Progenitor cell of endocrine pancreas (in vitro differentiated cells): ENCODE measurements around the gene GRID2. TPM values are rescaled to one million over a fixed set of nuclear protein-coding genes. Genes with fewer than 3 reads are reported as not detected.
"Not testable (repeated sequence)": the region's sequence is repeated elsewhere in the genome, so short reads cannot be mapped to it uniquely, and the experiment has no call there.

Experiments
- DNase-seq: peaks from one replicate; pipeline ENCODE4 v3.0.0; 2021; ENCODE audit warnings: low spot score; ENCODE audit not compliant: unreplicated experiment
- H3K27ac Mint-ChIP-seq: 2 replicates; pipeline ENCODE4 v1.8.0; 2021; ENCODE audit warnings: mild to moderate bottlenecking, moderate library complexity, mixed read lengths
- H3K27me3 Mint-ChIP-seq: 2 replicates; pipeline ENCODE4 v1.8.0; 2021; ENCODE audit warnings: mixed read lengths
- H3K36me3 Mint-ChIP-seq: 2 replicates; pipeline ENCODE4 v1.8.0; 2022; ENCODE audit warnings: mixed read lengths; ENCODE audit not compliant: insufficient read depth
- H3K4me1 Mint-ChIP-seq: 2 replicates; pipeline ENCODE4 v1.8.0; 2021; ENCODE audit warnings: low read depth, mixed read lengths
- H3K4me3 Mint-ChIP-seq: 2 replicates; pipeline ENCODE4 v1.8.0; 2021; ENCODE audit warnings: low read depth, mild to moderate bottlenecking, moderate library complexity, mixed read lengths
- H3K9me3 Mint-ChIP-seq: 2 replicates; pipeline ENCODE4 v1.8.0; 2021; ENCODE audit warnings: low read depth, mixed read lengths
- CTCF ChIP-seq: fragments of 200-600 bp; sonication (generic); IDR thresholded peaks from one replicate; pipeline ENCODE4 v1.5.0; 2021; ENCODE audit warnings: antibody characterized with exemption, mild to moderate bottlenecking; ENCODE audit not compliant: unreplicated experiment
- total RNA-seq: library from RNA; stranded (reverse); gene quantifications from 2 replicates; pipeline ENCODE4 v1.2.1, GENCODE V29; 2021

Gene GRID2
- total RNA-seq, 1 donor from 2014 or later = 0.69 TPM

GRCh38 chr4:93342738-93343137 lies 1039.0 kb downstream of the GRID2 start:
- no peaks in the 10 kb centered on the region for H3K36me3 Mint-ChIP-seq
- no peak for TF ChIP-seq CTCF
- no peaks in the 10 kb centered on the region for H3K4me1 Mint-ChIP-seq
- no peak for DNase-seq
- H3K9me3 Mint-ChIP-seq = no peaks in the 10 kb centered on the region
- H3K4me3 Mint-ChIP-seq = no peak overlapping the region
- H3K27ac Mint-ChIP-seq = no peak overlapping the region
- H3K27me3 Mint-ChIP-seq = no peaks in the 10 kb centered on the region

DNA sequence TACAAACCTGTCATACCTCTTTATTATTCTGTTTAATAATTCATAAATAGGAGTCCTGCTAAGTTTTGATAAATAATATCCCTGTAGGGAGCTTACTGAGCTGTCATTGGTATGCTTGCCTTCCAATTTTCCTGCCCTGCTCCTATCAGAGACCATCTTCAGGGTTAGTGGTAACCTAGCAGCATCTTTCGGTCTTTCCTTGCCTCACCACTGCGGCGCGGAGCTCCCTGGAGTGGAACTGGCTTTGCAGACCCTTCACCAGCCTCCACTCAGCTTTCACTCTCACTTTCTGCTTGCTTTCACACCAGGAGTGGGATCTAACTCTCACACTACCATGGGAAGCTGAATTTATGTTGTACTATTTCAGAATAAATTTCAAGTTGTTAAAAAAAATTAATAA lies 1043.1 kb downstream of the GRID2 start:
- Mint-ChIP-seq H3K9me3 (no peaks in the 10 kb centered on the region), H3K4me3 (no peak overlapping the region), H3K27me3 (no peaks in the 10 kb centered on the region), H3K27ac (no peak overlapping the region), H3K4me1 (no peaks in the 10 kb centered on the region), H3K36me3 (no peaks in the 10 kb centered on the region)
- TF ChIP-seq CTCF = no peak
- DNase-seq = no peak

DNA sequence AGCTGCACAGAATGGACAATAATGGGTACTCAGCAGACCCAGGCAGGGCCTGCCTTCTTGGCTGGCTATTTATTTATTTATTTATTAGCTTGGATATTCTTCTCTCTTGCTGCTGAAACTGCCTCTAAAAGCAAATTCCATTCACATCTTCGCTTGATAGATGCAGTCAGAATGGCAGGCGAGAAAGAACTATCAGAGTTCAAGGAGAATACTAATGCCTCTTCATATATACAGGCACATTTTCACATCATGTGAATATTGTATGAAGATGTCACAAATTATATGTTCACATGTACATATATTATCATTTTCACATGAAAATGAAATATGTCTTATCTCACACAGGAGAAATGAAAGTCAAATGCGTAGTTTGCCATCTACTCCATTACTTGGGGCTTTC lies 1045.1 kb downstream of the GRID2 start:
- no peak for DNase-seq
- Mint-ChIP-seq H3K36me3 (no peaks in the 10 kb centered on the region), H3K4me1 (no peaks in the 10 kb centered on the region), H3K27ac (no peak overlapping the region), H3K4me3 (no peak overlapping the region), H3K9me3 (no peaks in the 10 kb centered on the region), H3K27me3 (no peaks in the 10 kb centered on the region)
- TF ChIP-seq CTCF = no peak

DNA sequence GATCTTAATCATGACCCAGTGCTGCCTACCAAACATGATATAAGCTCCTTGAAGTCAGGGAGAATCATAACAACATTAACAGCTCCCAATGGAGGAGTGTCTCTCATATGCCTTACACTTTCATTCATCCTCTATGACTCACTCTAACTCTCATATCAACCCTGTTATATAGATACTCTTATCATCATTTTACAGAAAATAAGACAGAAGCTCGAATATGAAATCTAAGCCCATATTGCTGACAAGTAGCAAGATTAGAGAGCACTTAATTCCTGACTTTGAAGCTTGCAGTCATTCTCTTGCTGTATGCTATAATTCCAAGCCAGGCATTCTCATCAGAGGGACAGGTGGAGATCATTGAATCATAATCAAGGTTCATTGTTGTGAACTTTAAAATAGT lies 1048.1 kb downstream of the GRID2 start:
- H3K9me3 Mint-ChIP-seq = no peaks in the 10 kb centered on the region
- no peak overlapping the region for H3K4me3 Mint-ChIP-seq
- no peaks in the 10 kb centered on the region for H3K27me3 Mint-ChIP-seq
- H3K27ac Mint-ChIP-seq = no peak overlapping the region
- H3K36me3 Mint-ChIP-seq = no peaks in the 10 kb centered on the region
- no peak for DNase-seq
- TF ChIP-seq CTCF = no peak
- H3K4me1 Mint-ChIP-seq = peaks cover 9% of the 10 kb centered on the region

DNA sequence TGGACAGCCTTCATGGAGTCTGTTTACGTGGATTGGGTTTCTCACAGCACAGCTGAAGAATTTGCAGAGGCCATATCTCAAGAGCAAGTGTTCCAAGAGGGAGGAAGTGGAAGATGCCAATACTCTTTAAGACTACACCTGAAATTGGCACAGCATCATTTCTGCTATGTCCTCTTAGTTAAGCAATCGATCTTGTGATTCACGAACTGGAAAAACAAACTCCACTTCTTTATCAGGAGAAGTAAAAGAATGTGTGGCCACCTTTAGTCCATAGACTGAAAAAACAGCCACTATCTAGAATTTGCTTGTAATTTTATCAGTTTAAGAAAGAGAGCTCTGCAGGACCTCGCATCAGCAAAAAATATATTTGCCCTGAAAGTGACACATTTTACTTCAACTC lies 1051.6 kb downstream of the GRID2 start:
- H3K4me3 Mint-ChIP-seq = no peak overlapping the region
- no peak for TF ChIP-seq CTCF
- DNase-seq = no peak
- no peak overlapping the region for H3K27ac Mint-ChIP-seq
- H3K27me3 Mint-ChIP-seq = no peaks in the 10 kb centered on the region
- H3K36me3 Mint-ChIP-seq = no peaks in the 10 kb centered on the region
- no peaks in the 10 kb centered on the region for H3K9me3 Mint-ChIP-seq
- peaks cover 9% of the 10 kb centered on the region for H3K4me1 Mint-ChIP-seq

GRCh38 chr4:93359586-93359985 lies 1055.8 kb downstream of the GRID2 start:
- Mint-ChIP-seq H3K4me3 (no peak overlapping the region), H3K27ac (no peak overlapping the region), H3K36me3 (no peaks in the 10 kb centered on the region), H3K4me1 (peaks cover 9% of the 10 kb centered on the region), H3K9me3 (no peaks in the 10 kb centered on the region), H3K27me3 (no peaks in the 10 kb centered on the region)
- DNase-seq = no peak
- no peak for TF ChIP-seq CTCF

- not testable (repeated sequence) for H3K9me3 Mint-ChIP-seq, H3K4me3 Mint-ChIP-seq, DNase-seq, H3K27ac Mint-ChIP-seq, H3K4me1 Mint-ChIP-seq, H3K27me3 Mint-ChIP-seq, H3K36me3 Mint-ChIP-seq
Observed at GRCh38 chr4:93366169-93366755, 1062.5 kb downstream of the GRID2 start.
